Fibroblast of skin of left quadriceps (primary cell): ENCODE measurements around the gene TSPAN9.

Source experiments
- DNase-seq, 2 experiments: peaks; one replicate each; pipeline ENCODE4 v3.0.0-alpha.2; 2013; ENCODE audit warnings: low read depth in 2 of 2

The TSPAN9 gene

DNA sequence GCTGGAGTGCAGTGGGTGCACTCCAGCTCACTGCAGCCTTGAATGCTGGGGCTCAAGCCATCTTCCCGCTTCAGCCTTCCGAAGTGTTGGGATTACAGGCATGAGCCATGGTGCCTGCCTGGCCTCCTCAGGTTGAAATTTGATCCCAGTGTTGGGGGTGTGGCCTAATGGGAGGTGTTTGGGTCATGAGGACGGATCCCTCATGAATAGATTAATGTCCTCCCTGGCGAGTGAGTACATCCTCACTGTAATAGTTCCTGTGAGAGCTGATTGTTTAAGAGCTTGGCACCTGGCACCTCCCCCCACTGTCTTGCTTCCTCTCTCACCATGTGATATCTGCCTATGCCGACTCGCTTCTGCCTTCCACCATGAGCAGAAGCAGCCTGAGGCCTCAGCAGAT is 84.7 kb downstream of the TSPAN9 start:
- no peak for DNase-seq

DNA sequence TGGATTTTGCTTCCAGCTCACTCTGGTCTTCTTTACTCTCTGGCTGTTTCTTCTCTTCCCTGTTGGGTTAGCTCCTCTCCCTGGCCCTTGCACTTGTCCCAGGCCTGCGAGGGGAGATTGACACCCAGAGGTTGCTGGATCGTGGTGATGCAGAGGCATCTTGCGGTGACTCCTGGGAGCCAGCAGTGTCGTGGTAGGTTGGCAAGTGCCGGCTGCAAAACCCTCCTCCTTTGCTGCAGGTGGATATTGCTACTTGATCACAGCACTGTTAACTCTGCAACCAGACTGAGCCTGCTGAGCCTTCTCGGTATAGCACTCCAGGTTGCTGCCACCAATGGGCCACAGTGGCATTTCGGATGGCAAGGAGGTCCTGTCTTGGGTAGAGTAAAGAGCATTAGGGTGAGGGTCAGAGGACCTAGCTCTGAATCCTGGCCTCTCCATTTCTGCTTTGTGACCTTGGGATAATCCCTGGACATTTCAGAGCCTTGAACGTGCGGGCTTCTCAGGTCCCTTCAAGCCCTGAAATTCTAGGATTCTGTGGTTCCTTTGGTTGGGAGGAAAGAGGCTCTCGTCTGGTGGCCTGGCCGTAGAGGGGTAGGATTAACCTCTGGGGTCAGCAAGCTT is 87.4 kb downstream of the TSPAN9 start:
- DNase-seq = no peak

DNA sequence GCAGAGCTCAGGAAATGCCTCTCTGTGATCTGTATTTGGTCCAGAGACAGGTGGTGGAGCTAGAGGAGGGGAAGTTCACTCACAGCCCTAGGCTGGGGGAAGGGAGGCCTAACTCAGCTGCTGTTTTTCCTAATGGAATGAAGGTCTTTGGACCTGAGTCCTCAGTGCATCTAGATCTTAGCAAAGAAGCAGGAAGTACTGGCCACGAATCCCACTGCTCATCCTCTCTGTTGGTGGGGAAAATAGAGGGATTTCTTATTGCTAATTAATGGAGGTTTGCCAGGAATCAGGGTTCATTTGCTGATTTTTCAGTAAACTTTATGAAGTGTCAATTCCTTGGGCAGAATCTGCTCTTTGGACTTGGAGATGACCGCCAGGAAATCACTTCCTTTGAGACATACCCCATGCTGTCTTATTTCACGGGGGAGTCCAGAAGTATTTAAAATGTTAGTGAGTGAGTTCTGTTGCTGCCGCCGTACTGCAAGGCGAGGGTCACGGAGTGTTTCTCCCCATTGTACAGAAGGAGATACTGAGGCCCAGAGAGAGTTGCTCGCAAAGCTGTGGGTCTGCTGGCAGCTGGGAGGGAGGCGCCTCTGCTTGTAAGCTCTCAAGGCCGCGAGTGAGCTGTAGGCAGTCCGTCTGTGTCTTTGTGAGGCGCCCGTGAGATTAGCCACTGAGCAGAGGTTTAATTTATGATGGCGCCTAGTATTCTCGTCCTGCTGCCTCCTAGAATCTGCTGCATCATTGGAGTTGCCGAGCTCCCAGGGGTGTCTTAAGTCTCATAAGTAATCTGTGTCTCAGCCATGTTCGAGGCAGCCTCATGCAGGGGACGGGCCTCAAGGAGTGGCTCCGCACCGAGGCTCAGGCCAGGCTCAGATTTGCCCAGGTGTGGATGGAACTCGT is 88.2 kb downstream of the TSPAN9 start:
- DNase-seq = no peak

DNA sequence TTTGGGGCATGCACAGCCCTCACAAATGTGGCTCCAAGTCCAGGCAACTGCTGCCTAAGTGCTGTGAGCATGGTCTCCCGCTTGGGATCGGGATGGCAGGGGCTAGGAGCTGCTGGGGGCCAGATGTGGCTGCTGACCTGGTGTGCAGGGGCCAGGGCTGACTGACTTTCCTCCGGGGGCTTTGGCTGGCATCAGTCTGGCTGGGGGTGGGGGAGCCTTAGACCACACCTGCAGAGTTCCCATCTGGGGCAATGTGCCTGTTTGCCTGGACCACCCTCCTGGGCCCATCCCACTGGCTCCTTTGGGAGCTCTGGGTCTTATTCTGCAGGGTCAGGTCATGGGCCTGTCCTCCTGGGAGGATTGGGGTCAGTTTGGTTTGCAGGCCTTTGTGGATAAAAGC is 90.5 kb downstream of the TSPAN9 start:
- no peak for DNase-seq

DNA sequence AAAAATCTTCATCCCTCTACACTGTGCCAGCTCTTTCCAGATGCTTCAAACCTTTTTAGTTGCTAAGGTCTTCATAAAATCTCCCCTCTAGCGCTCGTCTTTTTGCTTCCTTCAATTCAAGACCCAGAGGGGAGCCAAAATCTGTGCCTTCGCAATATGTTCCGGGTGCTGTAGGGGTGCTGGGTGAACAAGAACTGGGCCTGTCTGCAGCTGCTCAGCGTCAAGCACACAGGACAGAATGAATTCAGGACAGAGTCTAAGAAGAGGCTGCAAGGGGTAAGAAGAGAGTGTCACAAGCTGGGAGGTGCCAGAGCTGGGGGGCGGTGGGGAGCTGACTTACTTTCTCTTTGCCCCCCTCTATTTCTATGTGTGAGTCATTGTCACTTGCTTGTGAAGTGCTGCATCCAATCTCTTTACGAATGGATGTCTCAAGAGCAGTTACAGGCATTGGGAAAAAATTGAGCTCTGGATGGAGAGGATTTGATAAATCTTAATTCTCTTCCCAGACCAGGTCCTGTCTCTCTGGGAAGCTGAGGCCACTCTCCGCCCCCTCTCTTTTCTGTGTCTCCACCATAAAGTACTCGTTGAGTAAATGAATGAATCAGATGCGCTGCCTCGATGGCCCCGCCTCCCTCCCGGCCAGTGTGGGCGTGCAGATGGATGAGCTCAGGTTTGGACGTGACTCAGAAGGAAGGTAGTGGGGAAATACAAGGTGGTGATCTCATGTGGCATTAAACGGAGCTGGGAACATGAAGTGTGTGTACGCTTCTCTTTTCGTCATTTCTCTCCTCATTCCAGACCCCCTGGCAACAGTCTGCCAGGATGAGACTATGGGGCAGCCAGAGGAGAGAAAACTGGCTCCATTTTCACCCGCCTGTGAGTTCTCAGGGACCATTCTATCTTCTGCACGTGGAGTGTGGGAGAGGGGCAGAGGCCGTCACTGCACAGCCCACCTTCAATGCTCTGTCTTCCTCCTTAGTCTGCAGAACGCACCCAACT is 91.3 kb downstream of the TSPAN9 start:
- peak; percentile 74 to 77 for DNase-seq

DNA sequence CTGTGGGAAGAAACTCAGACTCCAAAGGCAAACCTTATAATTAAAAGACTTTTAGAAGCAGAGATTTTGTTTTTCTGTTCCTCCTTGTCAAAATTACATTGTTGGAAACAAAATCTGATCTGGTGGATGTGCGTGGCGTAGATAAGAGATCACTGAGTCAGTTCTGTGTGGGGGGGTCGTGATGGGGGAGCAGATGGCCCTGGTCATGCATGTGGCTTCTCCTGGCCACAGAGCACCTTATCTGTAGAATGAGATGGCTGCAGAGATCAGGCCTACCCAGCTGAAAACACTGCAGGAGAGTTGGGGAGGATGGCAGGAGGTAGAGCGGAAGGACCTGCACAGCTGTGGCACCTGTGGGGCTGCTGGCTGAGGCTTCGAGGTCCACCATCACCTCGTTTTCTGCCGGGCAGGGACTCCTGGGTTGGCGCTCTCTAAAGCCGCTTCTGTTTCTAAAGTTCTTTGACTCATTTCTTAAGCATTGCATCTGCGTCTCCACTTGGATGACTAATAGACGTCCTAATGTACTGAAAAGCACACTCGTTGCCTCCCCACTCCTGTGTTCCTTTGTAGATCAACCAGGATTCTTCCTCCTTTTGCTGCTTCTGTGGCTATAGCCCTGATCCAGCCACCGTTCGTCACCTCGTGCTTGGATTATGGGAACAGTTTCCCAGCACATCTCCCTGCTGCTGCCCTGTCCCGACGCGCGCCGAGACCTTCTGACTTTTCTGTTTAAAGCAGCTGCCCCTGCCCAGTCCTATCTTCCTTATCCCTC is 93.4 kb downstream of the TSPAN9 start:
- DNase-seq = peak; percentile 61 to 64

DNA sequence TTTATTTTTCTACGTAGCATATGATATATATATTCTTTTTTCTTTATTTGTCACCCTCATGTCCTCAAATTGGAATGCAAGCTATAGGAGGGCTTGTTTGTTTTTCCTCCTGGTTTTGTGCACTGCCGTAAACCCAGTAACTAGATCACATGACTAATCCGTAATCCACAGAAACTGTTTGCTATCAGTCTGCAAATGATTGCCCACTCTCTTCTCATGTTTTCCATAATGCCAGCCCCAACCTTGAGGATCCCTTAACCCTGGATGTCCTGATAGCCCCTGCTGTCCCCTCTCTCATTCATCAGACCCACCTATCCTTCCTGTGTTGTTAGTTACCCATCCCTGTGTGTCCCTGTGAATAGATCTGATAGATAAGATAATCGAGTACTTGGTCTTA is 94.0 kb downstream of the TSPAN9 start:
- no peak for DNase-seq

DNA sequence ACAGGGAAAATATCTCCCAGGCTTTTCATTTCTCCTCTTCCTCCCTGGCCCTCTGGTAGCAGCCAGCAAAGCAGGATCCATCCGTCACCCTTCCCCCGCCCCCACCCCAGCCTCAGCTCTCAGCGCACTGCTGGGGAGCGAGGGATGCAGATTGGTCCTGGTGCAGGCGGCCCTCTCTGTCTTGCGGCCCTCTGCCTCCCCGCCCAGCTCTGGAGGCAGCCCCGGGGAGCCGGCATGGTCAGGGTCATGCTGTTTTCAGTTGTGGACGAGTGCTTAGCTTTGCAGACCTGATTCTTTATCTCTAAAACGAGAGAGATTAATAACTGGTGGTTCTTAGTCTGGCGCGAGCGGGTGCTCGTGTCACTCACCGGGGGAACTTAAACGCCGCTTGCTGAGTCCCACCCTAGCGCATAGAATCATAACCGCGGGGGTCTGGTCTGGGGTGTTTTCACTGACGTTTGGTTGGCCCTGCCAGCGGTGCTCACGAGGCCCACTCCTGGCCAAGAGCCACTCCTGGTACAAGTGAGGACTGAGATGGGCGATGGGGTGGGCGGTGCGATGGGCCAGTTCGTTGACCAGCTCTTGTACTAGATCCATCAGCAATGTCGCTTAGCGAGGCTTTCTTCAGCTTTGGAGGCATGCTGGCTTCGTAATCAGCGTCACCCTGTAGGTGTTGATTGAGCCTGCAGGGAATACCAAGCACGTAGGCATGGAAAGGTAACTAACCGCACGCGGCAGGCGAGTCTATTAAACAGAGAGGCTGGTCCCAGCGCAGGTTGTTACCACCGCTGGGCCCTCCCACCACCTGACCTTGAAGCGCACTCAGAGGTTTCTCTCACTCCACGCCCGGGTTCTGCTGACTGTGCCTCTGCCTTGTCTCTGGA is 95.2 kb downstream of the TSPAN9 start:
- DNase-seq = no peak

DNA sequence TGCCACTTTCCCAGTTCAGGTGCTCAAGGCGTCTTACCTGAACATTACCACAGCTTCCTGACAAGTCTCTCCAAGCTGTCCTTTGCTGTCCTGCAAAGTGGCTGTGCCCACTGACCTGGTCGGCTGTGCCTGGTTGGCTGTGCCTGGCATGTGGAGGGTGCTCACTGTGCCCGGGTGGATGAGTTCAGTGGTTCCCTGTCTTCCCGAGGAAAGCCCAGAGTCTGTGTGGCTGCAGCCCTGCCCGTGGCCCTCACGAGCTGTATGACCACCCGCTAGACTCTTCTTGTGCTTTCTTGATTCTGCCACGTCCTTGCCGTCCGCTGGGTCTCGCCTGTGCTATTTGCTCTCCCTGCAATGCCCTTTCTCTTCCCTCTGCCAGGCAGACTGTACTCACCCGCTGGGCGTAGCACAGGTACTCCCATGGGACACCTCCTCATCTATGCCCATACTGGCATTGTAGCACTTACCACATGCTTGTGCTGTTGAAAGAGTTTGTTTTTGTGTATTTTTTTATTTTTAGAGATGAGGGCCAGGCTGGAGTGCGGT is 95.9 kb downstream of the TSPAN9 start:
- no peak for DNase-seq

DNA sequence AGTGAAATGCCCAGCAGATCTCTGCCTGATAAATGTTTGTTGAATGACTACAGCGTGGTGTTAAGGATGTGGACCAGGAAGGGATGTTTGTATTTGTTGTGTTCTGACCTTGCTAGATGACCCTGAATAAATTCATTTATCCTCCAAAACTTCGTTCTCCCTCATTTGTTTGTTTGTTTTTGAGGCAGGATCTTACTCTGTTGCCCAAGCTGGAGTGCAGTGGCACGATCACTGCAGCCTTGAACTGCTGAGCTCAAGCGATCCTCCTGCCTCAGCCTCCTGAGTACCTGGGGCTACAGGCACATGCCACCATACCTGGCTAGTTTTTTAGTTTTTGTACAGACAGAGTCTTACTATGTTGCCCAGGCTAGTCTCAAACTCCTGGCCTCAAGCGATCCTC is 96.7 kb downstream of the TSPAN9 start:
- no peak for DNase-seq

DNA sequence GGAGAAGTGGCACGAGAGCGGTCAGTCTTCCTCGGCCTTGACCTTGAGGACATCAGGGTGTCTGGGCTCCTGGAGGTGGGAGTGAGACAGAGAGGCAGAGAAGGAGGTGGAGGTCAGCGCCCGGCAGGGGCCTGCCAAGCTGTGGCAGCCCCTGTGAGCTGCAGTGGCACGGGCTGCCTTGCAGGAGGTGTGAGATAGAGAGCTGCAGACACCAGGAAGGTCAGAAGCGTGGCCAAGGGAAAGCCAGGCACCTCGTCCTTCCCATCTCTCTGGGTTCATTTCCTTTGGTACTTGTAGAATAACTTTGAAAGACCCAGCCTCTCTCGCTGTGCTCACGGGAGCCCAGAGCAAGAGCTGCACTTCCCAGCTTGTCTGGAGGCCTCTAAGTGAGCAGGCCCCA is 98.1 kb downstream of the TSPAN9 start:
- no peak for DNase-seq

DNA sequence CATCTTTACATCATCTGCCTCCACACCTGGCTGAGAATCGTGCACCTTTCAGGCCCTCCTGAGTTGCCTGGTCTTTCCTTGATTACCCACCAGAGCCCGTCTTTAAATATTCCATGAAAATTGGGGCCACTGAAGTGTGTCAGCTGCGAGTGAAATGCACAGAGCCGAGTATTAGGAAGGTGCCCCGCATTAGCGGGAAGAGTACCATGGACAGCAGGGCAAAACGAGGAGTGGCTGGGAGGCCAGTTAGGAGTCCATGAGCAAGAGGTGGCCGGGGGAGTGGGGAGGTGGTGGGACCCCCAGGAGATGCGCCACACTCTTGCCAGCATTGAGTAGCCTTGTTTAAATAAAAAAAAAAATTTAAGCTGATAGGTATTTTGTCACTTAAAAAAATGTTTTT is 99.6 kb downstream of the TSPAN9 start:
- DNase-seq = no peak

DNA sequence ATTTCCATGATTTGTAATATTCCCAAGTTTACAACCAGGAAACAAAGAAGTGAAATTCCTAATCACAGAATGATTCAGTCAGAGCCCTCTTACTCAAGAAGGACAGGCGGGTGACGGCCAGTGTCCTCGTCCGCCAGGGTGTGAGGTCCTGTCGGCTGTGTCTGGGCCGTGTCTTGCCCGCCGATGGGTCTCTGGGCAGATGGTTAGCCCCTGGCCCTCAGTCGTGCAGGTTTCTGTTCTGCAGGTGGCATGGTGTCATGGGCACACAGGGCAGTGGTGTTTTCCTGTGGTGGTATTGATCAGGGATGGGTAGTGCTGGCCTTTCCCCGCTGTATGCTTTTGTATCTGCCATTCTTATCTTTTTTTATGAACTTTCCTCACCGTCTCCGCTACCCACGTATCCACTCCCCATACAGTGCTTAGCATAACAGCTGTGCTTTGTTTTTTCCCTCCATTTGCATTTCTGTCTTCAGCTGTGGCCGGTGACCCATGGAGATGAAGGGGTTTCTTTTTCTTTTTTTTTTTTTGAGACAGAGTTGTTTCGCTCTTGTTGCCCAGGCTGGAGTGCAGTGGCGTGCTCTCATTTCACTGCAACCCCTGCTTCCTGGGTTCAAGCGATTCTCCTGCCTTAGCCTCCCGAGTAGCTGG is 100.7 kb downstream of the TSPAN9 start:
- no peak for DNase-seq

DNA sequence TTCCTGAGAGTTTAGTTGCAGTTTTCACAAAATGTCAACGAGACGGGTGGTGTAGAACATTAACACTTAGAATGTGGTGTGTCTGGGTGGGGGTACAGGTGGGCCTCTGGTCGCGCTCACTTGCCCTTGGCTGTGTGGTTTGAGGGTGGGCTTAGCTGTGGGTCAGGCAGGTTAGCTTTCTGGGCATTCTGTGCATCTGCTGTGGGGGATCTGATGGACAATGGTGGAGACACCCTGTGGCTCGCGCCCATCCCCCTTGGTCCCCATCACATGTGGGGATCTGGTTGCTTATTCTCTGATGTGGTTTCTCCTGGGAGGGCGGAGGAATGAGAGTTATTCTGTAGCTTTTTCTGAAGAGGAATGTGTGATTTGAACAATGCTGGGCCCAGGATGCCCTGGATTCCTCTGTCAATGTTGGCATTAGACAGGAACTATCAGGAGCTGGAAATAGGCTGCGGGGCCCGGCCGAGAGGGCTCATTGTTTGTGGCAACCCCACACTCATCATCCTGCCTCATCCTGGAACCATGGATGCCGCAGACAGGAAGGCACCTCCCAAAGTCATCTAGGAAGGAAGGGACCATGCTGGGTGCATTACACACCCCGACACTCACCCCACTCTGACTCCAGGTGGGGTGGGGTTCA is 101.6 kb downstream of the TSPAN9 start:
- DNase-seq = no peak

DNA sequence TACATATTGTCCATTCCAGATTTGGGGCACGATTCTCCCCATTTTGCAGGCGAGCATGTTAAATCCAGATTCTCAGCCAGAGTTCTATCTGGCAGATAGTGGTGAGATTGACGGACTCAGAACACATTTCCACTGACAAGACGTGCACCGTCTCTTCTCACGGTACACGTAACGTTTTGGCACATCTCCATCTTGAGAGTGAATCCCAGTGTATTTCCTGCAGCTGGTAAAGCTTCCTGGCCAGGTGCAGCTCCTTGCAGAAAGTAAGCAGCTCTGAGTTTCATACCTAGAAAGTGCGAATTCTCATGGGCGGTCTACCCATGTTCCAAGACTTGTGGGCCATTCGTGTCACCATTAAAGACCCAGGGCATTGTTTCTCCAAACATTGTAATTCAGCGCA is 102.6 kb downstream of the TSPAN9 start:
- DNase-seq = no peak

DNA sequence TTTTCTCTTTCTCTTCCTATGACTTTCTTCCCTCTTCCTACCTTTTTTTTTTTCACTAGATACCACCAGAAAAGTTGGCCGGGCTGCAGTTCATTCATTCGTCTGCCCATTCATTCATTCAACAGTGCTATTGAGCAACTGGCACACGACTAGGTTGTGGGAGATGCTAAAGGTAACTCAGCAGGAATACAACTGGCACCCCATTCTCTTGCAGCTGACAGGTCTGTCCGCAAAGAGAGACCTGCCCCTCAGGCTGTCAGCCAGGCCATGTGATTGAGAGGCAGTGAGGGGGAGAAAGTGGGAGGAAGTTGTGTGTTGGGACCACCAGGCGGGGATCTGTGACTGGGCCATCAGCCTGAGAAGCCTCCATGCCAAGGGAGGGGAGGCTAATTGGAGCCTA is 105.2 kb downstream of the TSPAN9 start:
- no peak for DNase-seq

DNA sequence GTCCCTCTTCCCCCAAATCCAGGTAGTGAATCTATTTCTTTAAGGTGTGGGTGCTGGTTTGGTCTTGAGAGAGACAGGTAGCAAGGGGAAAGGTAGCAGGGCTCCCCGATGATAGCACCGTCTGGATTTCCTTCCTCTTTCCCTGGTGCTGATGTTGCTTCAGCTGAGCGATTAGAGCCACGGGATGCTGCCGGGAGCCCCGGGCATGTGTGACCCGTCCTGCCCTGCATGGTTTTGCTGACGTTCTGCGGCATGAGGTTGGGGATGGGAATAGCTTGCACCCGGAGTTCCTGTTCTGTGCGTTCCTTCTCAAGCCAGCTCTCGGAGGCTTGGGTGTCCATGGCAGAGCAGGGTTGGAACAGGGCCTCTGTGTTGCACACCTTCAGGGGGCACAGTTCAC is 107.3 kb downstream of the TSPAN9 start:
- no peak for DNase-seq

DNA sequence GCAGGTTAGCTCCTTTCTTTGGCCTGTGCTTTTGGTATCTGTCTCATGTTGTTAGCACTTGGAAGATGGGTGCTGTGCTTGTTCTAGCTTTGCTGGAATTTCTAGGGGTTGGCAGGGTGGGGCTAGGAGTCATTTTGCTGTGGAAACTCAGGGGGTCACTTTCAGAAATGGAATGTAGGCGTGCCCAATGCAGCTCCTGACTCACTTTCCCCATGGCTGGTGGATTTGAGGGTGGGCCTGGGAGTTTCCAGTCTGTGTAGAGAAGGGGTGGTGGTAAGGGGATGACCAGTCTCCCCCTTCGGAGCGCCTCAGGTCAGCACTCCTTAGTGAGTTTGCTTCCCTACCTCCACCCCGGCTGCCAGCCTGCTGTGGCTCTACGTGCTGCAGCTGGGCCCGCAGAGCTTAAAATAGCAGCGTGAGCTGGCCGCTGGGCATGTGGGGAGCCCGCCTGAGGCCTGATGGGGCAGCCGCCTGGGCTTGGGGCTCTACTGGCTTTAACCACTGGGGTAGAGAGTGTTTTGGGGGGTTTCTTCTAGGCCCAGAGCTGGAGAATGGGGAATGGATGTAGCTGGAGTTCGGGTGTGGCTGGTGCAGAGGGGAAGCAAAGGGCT is 108.2 kb downstream of the TSPAN9 start:
- no peak for DNase-seq
